Measurements from ENCODE around the gene PTPRM. TPM values are rescaled to one million over a fixed set of nuclear protein-coding genes. Genes with fewer than 3 reads are reported as not detected.

The PTPRM gene
- total and polyA plus RNA-seq, 2 of the 8 experiments (the other 6 are each of a cell fraction or from before 2014, with no cell fraction given) = 4.1 to 7.0 TPM

DNA sequence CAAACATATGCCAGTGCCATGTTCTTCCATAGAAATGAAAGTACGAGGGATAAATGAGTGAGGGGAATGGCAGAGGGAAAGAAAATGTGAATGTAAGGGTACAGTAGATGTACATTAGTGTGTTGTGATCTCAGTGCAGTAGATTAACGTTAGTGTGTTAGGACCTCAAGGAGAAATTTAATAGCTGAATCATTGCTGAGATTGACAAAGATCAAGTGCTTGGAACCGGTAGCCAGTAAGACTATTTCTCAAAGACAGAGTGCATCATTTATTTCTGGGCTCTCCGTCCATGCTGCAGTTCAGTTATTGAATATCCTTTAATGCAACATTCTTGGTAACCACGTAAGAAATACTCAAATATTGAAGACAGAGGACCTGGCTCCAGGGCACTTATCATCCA is 246.0 kb downstream of the PTPRM start:
- Histone ChIP-seq H3K56ac (replicated peaks; ENCODE audit: insufficient read length, low read depth, low read length) (no peak overlapping the region), H2AK5ac (ENCODE audit: low read depth, low read length) (no peak overlapping the region), H4K91ac (replicated peaks; ENCODE audit: insufficient read length, low read length) (no peak overlapping the region), H4K20me1 (replicated peaks in 1 of 2; ENCODE audit: control insufficient read depth in 1 of 2, insufficient read depth in 2 of 2, low read length in 2 of 2) (no peaks in the 10 kb centered on the region), H3K4ac (replicated peaks; ENCODE audit: insufficient read length, low read depth, low read length) (no peak overlapping the region), H3K4me1 (replicated peaks in 1 of 4; ENCODE audit: control insufficient read depth in 3 of 4, insufficient read depth in 4 of 4, low read length in 3 of 4) (peaks cover 0 to 3% (median 2%) of the 10 kb centered on the region in 4 experiments; a peak in 3 of 7 replicates), H3K79me2 (ENCODE audit: control insufficient read depth in 1 of 2, insufficient read depth in 2 of 2, low read length in 2 of 2) (no peaks in the 10 kb centered on the region), H3K9ac (replicated peaks in 1 of 4; ENCODE audit: extremely low read depth in 1 of 4, low read depth in 3 of 4, low read length in 3 of 4) (no peak overlapping the region), H3K4me2 (ENCODE audit: insufficient read depth in 1 of 2, low read depth in 2 of 2, low read length in 2 of 2) (no peak overlapping the region), H3K27me3 (replicated peaks in 1 of 4; ENCODE audit: control insufficient read depth in 3 of 4, extremely low read depth in 1 of 4, insufficient read depth in 3 of 4, low read length in 3 of 4) (no peaks in the 10 kb centered on the region), H3K27ac (ENCODE audit: low read depth, low read length) (no peak overlapping the region), H3K23me2 (ENCODE audit: low read depth, low read length) (no peaks in the 10 kb centered on the region), H2BK12ac (ENCODE audit: low read depth, low read length) (no peak overlapping the region), H2AFZ (ENCODE audit: low read length) (no peak overlapping the region), H2BK15ac (ENCODE audit: low read length) (no peak overlapping the region), H3K23ac (ENCODE audit: insufficient read length) (no peak overlapping the region), H3K18ac (ENCODE audit: extremely low read depth, low read length) (no peak overlapping the region), H3K9me3 (ENCODE audit: insufficient read depth in 2 of 2, low read depth in 1 of 2, low read length in 1 of 2) (peaks cover 13 to 15% of the 10 kb centered on the region in 2 experiments), H4K8ac (ENCODE audit: extremely low read depth, insufficient read depth, low read length) (no peak overlapping the region), H4K5ac (ENCODE audit: insufficient read length, low read depth, low read length) (no peak overlapping the region), H3K4me3 (ENCODE audit: extremely low read depth in 1 of 4, insufficient read depth in 2 of 4, low read depth in 3 of 4, low read length in 4 of 4) (no peak overlapping the region), H3K79me1 (ENCODE audit: low read depth, low read length) (no peaks in the 10 kb centered on the region), H2BK5ac (ENCODE audit: low read depth, low read length) (no peak overlapping the region), H2BK120ac (replicated peaks; ENCODE audit: low read depth, low read length) (no peak overlapping the region), H3K36me3 (ENCODE audit: control insufficient read depth in 2 of 4, insufficient read depth in 4 of 4, low read length in 3 of 4) (0 out of 8 replicates have a peak, but pooled peaks cover 0 to 3% (median 0%) of the 10 kb centered on the region in 4 experiments), H2BK20ac (ENCODE audit: low read length) (no peak overlapping the region), H3K14ac (ENCODE audit: insufficient read length) (no peak overlapping the region)
- TF ChIP-seq BCL11A (IDR thresholded peaks at IDR 0.05; ENCODE audit: low read depth in 2 of 2, low read length in 2 of 2) = no peak
- TF ChIP-seq POLR2AphosphoS5 (IDR thresholded peaks at IDR 0.05; ENCODE audit: low read depth, low read length) = no peak
- no peak for TF ChIP-seq TAF1 (IDR thresholded peaks at IDR 0.05; ENCODE audit: low read depth, low read length)
- TF ChIP-seq ASH2L (IDR thresholded peaks at IDR 0.05; ENCODE audit: low read length) = no peak
- no peak for TF ChIP-seq JUND (IDR thresholded peaks at IDR 0.05; ENCODE audit: low read length)
- DNase-seq (ENCODE audit: low read depth in 1 of 2, low spot score in 2 of 2) (no peak), FAIRE-seq (no peak)
- POLR2A ChIA-PET (ENCODE audit: partially characterized antibody) = no interaction called here
- WGBS, 2 experiments (ENCODE audit: extremely low coverage in 1 of 2, insufficient coverage in 1 of 2, insufficient read length in 1 of 2, insufficient replicate concordance in 2 of 2, low coverage in 1 of 2, low lambda C conversion rate in 2 of 2, missing lambda C conversion rate in 1 of 2) = 89 to 100% methylated on average over 1 to 5 of the region's 5 CpGs
- CTCF ChIA-PET (ENCODE audit: partially characterized antibody) = no interaction called here
